H9 (cell line): ENCODE data around the gene CCDC34. TPM values are rescaled to one million over a fixed set of nuclear protein-coding genes. Genes with fewer than 3 reads are reported as not detected.

ENCODE experiments used
- DNase-seq: peaks from one replicate; pipeline ENCODE4 v3.0.0-alpha.2; 2017
- H2AFZ ChIP-seq: one replicate; pipeline ENCODE4 v1.6.1; 2013; ENCODE audit warnings: mild to moderate bottlenecking, low read length, control low read depth, moderate library complexity
- H2AK5ac ChIP-seq: 2 replicates; pipeline ENCODE4 v1.6.1; 2013; ENCODE audit warnings: low read length, control low read depth, mixed read lengths; ENCODE audit not compliant: insufficient read length
- H2BK120ac ChIP-seq: one replicate; pipeline ENCODE4 v1.6.1; 2013; ENCODE audit warnings: low read depth, mild to moderate bottlenecking, low read length, control low read depth, inconsistent platforms; ENCODE audit not compliant: poor library complexity, severe bottlenecking
- H2BK12ac ChIP-seq: 2 replicates; pipeline ENCODE4 v1.6.1; 2013; ENCODE audit warnings: low read length, control low read depth, mixed read lengths, low read depth; ENCODE audit not compliant: insufficient read length
- H2BK15ac ChIP-seq: 2 replicates; pipeline ENCODE4 v1.6.1; 2013; ENCODE audit warnings: low read depth, low read length, control low read depth
- H2BK20ac ChIP-seq: one replicate; pipeline ENCODE4 v1.6.1; 2013; ENCODE audit warnings: low read depth, mild to moderate bottlenecking, low read length, control low read depth, inconsistent platforms; ENCODE audit not compliant: poor library complexity, severe bottlenecking
- H2BK5ac ChIP-seq: 2 replicates; pipeline ENCODE4 v1.6.1; 2013; ENCODE audit warnings: low read length, control low read depth, mixed read lengths; ENCODE audit not compliant: insufficient read length
- H3K14ac ChIP-seq: 2 replicates; pipeline ENCODE4 v1.6.1; 2013; ENCODE audit warnings: low read length, control low read depth; ENCODE audit not compliant: insufficient read depth
- H3K18ac ChIP-seq: 2 replicates; pipeline ENCODE4 v1.6.1; 2013; ENCODE audit warnings: low read depth, mild to moderate bottlenecking, mixed read lengths, low read length, control low read depth; ENCODE audit not compliant: insufficient read length
- H3K23ac ChIP-seq: 2 replicates; pipeline ENCODE4 v1.6.1; 2013; ENCODE audit warnings: low read length, control low read depth, mixed read lengths, low read depth; ENCODE audit not compliant: insufficient read length
- H3K23me2 ChIP-seq: 2 replicates; pipeline ENCODE4 v1.6.1; 2013; ENCODE audit warnings: low read depth, mild to moderate bottlenecking, mixed read lengths, low read length, control low read depth; ENCODE audit not compliant: insufficient read length, poor library complexity, severe bottlenecking
- H3K27ac ChIP-seq: 2 replicates; pipeline ENCODE4 v1.5.1; 2013; ENCODE audit warnings: low read length, control low read depth, mixed read lengths, low read depth; ENCODE audit not compliant: insufficient read length
- H3K27me3 ChIP-seq: 2 replicates; pipeline ENCODE4 v1.6.1; 2013; ENCODE audit warnings: low read length, control low read depth, inconsistent platforms; ENCODE audit not compliant: insufficient read depth
- H3K4ac ChIP-seq: 2 replicates; pipeline ENCODE4 v1.6.1; 2013; ENCODE audit warnings: low read depth, mild to moderate bottlenecking, control low read depth, inconsistent platforms, low read length, moderate library complexity
- H3K4me1 ChIP-seq: 2 replicates; pipeline ENCODE4 v1.6.1; 2013; ENCODE audit warnings: low read length, control low read depth, inconsistent platforms; ENCODE audit not compliant: insufficient read depth
- H3K4me2 ChIP-seq: 2 replicates; pipeline ENCODE4 v1.6.1; 2013; ENCODE audit warnings: low read length, control low read depth, mixed read lengths; ENCODE audit not compliant: insufficient read length, insufficient read depth
- H3K56ac ChIP-seq: 2 replicates; pipeline ENCODE4 v1.6.1; 2013; ENCODE audit warnings: low read depth, mild to moderate bottlenecking, mixed read lengths, low read length, control low read depth; ENCODE audit not compliant: insufficient read length
- H3K79me1 ChIP-seq: 2 replicates; pipeline ENCODE4 v1.6.1; 2013; ENCODE audit warnings: low read depth, mild to moderate bottlenecking, moderate library complexity, low read length, control low read depth, inconsistent platforms; ENCODE audit not compliant: insufficient read depth, poor library complexity, severe bottlenecking
- H3K79me2 ChIP-seq: 2 replicates; pipeline ENCODE4 v1.6.1; 2013; ENCODE audit warnings: low read length, control low read depth, inconsistent platforms; ENCODE audit not compliant: insufficient read depth
- H3K9ac ChIP-seq: 2 replicates; pipeline ENCODE4 v1.6.1; 2013; ENCODE audit warnings: low read length, control low read depth, mixed read lengths; ENCODE audit not compliant: insufficient read length; ENCODE audit errors: extremely low read depth
- H3K9me3 ChIP-seq: one replicate; pipeline ENCODE4 v1.6.1; 2013; ENCODE audit warnings: low read depth, low read length, inconsistent platforms; ENCODE audit not compliant: control insufficient read depth
- H3T11ph ChIP-seq: one replicate; pipeline ENCODE4 v1.6.1; 2013; ENCODE audit warnings: mild to moderate bottlenecking, low read length, control low read depth, inconsistent platforms
- H4K20me1 ChIP-seq: one replicate; pipeline ENCODE4 v1.6.1; 2013; ENCODE audit not compliant: control insufficient read depth, insufficient read length, insufficient read depth
- H4K5ac ChIP-seq: 2 replicates; pipeline ENCODE4 v1.6.1; 2013; ENCODE audit warnings: low read depth, mild to moderate bottlenecking, mixed read lengths, low read length, control low read depth; ENCODE audit not compliant: insufficient read length
- H4K8ac ChIP-seq: replicated peaks from 2 replicates; pipeline ENCODE4 v1.6.1; 2013; ENCODE audit warnings: low read length, control low read depth, mixed read lengths, low read depth; ENCODE audit not compliant: insufficient read length
- H4K91ac ChIP-seq: 2 replicates; pipeline ENCODE4 v1.6.1; 2013; ENCODE audit warnings: low read depth, mild to moderate bottlenecking, moderate library complexity, mixed read lengths, low read length, control low read depth; ENCODE audit not compliant: insufficient read length
- H3K27ac Mint-ChIP-seq, 3 experiments: 2 replicates in 2 of 3; 3 replicates in 1 of 3; pipeline ENCODE4 v1.8.0; 2020 to 2021; ENCODE audit warnings: mixed read lengths in 3 of 3, mild to moderate bottlenecking in 1 of 3, moderate library complexity in 1 of 3
- H3K27me3 Mint-ChIP-seq: 2 replicates; pipeline ENCODE4 v1.8.0; 2021; ENCODE audit warnings: low read depth, mild to moderate bottlenecking, moderate library complexity, mixed read lengths
- H3K36me3 Mint-ChIP-seq, 3 experiments: 2 replicates in 2 of 3; 3 replicates in 1 of 3; pipeline ENCODE4 v1.8.0; 2020 to 2021; ENCODE audit warnings: low read depth in 3 of 3, mixed read lengths in 3 of 3; ENCODE audit not compliant: insufficient read depth in 1 of 3
- H3K4me1 Mint-ChIP-seq, 2 experiments: 2 replicates each; pipeline ENCODE4 v1.8.0; 2020; ENCODE audit warnings: mixed read lengths in 2 of 2
- H3K4me3 Mint-ChIP-seq, 2 experiments: 2 replicates in 1 of 2; 3 replicates in 1 of 2; pipeline ENCODE4 v1.8.0; 2020 to 2021; ENCODE audit warnings: mild to moderate bottlenecking in 2 of 2, mixed read lengths in 2 of 2, moderate library complexity in 1 of 2
- H3K9me3 Mint-ChIP-seq, 2 experiments: 2 replicates in 1 of 2; 3 replicates in 1 of 2; pipeline ENCODE4 v1.8.0; 2020; ENCODE audit warnings: mild to moderate bottlenecking in 2 of 2, mixed read lengths in 2 of 2, moderate library complexity in 1 of 2
- WGBS: extraction: QIAGEN DNeasy Blood & Tissue Kit; methylation state at CpG from one replicate; pipeline ENCODE4 v1.1.7; 2013; ENCODE audit warnings: missing lambda C conversion rate, low lambda C conversion rate, mixed read lengths; ENCODE audit not compliant: insufficient read length; ENCODE audit errors: extremely low coverage; 5-methylcytosine and 5-hydroxymethylcytosine counted together
- total RNA-seq: library from RNA; stranded (reverse); gene quantifications from 2 replicates; pipeline ENCODE4 v1.2.1, GENCODE V29; 2021
- TF ChIP-seq, protein P1 (sequence below): fragments of 200-600 bp; sonication (generic); conservative IDR thresholded peaks from 3 replicates; pipeline ENCODE4 v1.8.0; 2021; ENCODE audit warnings: antibody characterized with exemption, mild to moderate bottlenecking

CCDC34 gene
- total RNA-seq, 1 experiment from 2014 or later: 25.2 TPM

DNA sequence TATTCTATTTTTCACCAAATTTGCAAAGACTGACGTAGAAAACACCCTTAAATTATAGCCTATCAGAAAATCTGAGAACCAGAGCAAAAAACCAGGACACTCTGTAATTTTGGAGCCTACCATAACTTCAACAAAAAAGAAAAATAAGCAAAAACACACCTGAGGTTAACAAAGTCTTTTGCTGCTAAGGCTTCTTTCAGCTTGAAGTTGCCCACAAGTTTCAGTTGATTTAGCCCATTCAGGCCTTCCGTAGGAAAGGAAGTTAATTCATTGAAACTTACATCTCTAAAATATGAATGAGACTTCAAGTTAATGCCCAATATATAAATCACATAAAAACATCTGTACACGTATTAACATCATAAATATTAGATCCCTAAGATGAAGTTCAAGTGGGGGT lies 10.4 kb upstream of the CCDC34 start:
- H2BK20ac ChIP-seq: no peak overlapping the region
- H2AK5ac ChIP-seq: no peak overlapping the region
- no peak overlapping the region for H2BK15ac ChIP-seq
- H3K4ac ChIP-seq: no peak overlapping the region
- no peak overlapping the region for H4K8ac ChIP-seq
- H3K9me3 Mint-ChIP-seq: no peaks in the 10 kb centered on the region
- no peak overlapping the region for H3T11ph ChIP-seq
- no peaks in the 10 kb centered on the region for H4K20me1 ChIP-seq
- H2AFZ ChIP-seq: no peak overlapping the region
- no peak overlapping the region for H3K14ac ChIP-seq
- no peaks in the 10 kb centered on the region for H3K27me3 Mint-ChIP-seq
- no CpG with 5 or more reads among the region's 3 CpGs for WGBS
- H3K27ac Mint-ChIP-seq: no peak overlapping the region
- H3K79me1 ChIP-seq: no peaks in the 10 kb centered on the region
- no peak overlapping the region for H3K4me2 ChIP-seq
- no peak overlapping the region for H4K91ac ChIP-seq
- H3K56ac ChIP-seq: no peak overlapping the region
- H3K36me3 Mint-ChIP-seq: peaks cover 8 to 78% (median 74%) of the 10 kb centered on the region in 3 experiments; a peak in 6 of 7 replicates
- no peak overlapping the region for H4K5ac ChIP-seq
- H3K4me1 Mint-ChIP-seq: peaks cover 3% of the 10 kb centered on the region in 2 experiments; a peak in 2 of 4 replicates
- H3K27ac ChIP-seq: no peak overlapping the region
- H3K23me2 ChIP-seq: no peaks in the 10 kb centered on the region
- TF ChIP-seq, protein P1, sequence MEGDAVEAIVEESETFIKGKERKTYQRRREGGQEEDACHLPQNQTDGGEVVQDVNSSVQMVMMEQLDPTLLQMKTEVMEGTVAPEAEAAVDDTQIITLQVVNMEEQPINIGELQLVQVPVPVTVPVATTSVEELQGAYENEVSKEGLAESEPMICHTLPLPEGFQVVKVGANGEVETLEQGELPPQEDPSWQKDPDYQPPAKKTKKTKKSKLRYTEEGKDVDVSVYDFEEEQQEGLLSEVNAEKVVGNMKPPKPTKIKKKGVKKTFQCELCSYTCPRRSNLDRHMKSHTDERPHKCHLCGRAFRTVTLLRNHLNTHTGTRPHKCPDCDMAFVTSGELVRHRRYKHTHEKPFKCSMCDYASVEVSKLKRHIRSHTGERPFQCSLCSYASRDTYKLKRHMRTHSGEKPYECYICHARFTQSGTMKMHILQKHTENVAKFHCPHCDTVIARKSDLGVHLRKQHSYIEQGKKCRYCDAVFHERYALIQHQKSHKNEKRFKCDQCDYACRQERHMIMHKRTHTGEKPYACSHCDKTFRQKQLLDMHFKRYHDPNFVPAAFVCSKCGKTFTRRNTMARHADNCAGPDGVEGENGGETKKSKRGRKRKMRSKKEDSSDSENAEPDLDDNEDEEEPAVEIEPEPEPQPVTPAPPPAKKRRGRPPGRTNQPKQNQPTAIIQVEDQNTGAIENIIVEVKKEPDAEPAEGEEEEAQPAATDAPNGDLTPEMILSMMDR: no peak
- no peaks in the 10 kb centered on the region for H3K4me1 ChIP-seq
- no peaks in the 10 kb centered on the region for H3K9me3 ChIP-seq
- no peak overlapping the region for H3K9ac ChIP-seq
- H3K4me3 Mint-ChIP-seq: no peak overlapping the region
- H3K27me3 ChIP-seq: no peaks in the 10 kb centered on the region
- no peak overlapping the region for H3K18ac ChIP-seq
- no peak overlapping the region for H2BK120ac ChIP-seq
- no peak overlapping the region for H2BK12ac ChIP-seq
- no peak for DNase-seq
- no peak overlapping the region for H2BK5ac ChIP-seq
- no peak overlapping the region for H3K23ac ChIP-seq
- no peaks in the 10 kb centered on the region for H3K79me2 ChIP-seq
